Activated CD8-positive, alpha-beta memory T cell treated with anti-CD3 and anti-CD28 coated beads, Interleukin-2, amount 50 U/mL, for 1 hour (primary cell): ENCODE results near the gene POLR3H.

Experiments
- DNase-seq: peaks from one replicate; pipeline ENCODE4 v3.0.0-alpha.2; 2020; ENCODE audit errors: extremely low read depth

POLR3H gene

DNA sequence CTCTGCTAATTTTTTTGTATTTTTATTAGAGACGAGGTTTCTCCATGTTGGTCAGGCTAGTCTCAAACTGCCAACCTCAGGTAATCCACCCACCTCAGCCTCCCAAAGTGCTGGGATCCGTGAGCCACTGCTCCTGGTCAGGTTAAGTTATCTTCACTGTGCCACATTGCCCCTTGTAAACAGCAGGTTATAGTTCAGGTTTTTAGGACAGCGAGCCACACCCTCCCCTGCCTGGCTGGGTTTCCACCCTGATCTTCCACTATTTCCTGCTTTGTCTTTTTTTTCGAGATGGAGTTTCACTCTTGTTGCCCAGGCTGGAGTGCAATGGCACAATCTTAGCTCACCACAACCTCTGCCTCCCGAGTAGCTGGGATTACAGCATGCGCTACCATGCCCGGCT lies 59.2 kb downstream of the POLR3H start:
- DNase-seq: no peak

DNA sequence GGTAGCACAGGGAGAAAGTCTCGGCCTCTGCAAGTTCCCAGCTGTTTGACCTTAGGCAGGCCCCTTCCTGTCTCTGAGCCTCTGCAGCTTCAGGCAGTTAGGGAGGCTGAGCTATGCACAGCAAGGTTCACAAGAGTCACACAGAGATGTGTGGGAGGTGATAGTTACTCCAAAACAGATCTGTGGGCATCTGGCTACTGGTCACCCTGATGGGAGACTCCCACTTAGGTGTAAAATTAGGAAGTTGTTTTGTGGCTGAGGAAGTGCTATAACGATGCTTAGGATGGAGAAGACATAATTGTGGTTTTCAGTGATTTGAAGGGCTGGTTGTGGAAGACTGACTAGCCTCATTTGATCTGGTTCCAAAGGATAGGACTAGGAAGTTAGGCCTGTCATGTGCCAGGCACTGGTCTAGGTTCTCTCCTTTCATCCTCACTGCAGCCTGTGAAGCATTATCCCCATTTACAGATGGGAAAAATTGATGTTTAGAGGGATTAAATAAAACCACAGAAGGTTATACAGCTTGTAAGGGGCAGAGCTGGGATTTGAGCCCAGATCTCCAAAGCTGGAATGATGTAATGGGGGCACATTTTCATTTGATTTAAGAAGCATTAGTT lies 61.8 kb downstream of the POLR3H start:
- no peak for DNase-seq

DNA sequence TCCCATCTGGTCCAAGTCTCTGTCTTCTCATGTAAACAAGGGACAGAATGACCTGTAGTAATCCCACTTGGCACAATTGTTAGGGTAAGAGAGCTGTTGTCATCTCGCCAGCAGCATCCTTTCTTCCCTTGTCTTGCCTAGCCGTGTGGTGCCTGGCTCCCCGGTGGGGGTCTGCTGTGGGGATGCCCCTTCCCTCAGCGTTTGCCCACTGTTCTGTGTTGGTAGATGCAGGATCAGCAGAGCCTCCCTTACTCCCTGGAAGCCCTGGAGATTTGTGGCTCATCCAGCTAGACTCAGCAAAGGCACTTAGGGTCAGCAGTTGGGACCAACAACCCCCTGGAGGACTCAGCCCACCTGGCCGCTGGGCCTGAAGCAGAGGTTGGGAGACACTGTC lies 62.3 kb downstream of the POLR3H start:
- DNase-seq: no peak

DNA sequence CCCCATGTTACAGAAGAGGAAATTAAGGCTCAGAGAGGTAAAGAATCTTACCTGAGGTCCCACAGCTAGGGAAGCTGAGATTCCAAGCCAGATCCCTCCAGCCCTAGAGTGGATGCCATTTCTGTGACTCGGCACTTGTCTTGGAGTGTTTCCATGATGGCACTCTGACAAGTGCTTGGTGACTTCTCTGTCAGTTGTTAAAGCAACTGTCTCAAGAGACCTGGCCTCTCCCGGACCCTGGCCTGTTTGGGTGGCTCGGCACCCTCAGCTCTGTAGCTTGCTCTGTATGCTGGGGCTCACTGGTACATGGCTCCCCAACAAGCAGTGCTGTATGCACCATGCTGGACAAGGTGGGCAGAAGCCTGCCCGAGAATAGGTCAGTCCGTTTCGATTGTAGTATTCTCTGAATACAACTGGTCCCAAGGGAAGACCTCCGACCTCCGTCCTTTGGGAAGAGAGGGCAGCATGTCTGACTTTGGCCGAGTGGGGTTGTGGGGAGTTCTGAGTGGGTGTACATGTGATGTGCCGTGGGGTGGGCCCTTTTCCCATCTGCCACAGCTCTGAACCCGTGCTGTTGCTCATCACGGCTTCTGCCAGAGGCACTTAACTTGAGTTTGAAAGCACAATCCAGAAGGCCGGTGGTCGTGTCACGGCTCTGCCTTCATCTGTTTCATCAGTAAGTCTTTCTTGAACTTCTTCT lies 63.0 kb downstream of the POLR3H start:
- DNase-seq: no peak

DNA sequence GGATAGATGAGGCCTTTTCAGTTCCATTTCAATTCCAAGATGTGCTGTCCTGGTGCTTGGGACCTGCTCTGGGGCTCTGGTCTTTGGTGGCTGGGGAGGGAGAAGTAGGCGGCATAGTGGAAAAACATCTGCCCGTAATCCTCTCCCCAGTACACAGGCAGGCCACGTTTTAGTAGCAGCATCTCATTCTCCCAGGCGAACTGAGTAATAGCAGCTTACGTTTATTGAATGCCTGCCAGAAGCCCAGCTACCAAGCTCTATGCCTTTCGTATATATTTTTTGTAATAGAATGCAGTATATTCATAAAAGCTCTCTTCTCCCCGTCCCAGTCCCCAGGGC lies 63.9 kb downstream of the POLR3H start:
- no peak for DNase-seq

DNA sequence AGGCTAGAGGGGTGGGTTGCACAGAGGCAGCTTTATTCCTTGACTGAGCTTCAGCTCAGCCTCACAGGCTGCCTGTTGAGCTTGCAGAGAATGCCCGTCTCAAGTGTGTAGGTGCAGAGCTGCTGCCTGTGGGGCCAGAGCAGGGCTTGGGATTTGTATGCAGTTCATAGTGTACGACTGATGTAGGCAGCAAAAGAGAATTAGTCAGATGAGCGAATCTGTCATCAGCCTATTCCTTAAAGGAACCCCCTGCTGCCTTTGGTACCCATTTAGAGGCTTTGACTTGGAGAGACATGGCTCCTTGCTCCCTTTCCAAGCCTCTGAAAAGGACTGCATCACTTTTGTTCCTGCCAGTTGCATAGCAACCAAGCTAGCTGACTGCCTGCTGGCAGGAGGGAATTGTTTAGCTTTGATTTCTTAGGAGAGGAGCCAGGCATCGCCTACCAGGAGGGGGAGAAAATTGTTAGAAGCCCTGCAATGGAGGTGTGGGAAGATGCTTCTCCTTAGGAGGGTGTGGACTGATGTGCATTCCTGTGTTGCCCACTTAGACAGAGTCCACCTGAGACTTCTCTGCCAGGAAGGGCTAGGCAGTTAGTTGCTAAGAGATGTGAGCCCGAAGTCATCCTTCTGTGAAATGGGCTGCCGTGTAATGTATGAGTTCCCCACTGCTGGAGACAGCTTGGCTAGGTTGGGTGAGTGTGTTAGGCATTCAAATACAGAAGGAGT lies 64.4 kb downstream of the POLR3H start:
- no peak for DNase-seq

DNA sequence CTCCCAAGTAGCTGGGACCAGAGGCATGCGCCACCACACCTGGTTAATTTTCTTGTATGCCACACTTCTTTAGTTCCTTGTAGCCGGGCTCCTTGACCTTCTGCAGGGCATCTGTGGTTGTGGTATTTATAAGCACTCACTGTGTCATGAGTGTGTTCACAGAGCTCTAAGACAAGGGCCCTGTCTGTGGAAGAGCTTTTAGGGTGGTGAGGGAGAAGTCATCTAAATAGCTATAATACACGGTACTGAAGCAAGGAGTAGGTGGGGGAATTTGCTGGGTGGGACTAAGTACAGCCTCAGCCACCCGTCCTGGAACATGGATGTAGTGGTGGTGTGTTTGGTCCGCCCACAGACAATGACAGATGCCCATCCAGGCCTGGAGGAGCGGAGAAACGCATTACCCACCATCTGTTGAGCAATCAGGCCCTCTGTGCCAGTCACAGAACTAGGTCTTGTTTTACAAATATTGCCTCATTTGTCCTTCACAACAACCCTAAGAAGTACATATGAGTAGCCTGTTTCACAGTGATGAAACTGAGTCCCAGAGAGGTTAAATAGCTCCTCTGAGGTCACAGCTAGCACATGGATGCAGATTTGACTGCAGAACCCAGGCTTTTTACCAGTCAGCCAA lies 65.3 kb downstream of the POLR3H start:
- DNase-seq: no peak

DNA sequence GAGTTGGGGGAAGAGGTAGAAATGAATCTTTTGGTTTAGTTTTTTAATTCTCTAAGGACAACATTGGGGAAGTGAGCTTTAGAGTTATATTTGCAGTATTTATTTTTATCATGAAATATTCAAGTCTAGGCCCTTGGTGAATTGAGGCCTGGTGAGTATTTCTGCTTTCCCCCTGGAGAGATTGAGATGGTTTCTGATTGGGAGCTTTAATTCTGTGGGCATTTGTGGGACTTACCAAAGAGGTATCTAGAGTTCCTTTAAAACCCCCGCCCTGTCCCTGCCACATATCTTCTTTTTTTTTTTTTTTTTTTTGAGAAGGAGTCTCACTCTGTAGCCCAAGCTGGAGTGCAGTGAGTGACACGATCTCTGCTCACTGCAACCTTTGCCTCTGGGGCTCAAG lies 65.8 kb downstream of the POLR3H start:
- no peak for DNase-seq
